Heart left ventricle (tissue), 13 donors: ENCODE measurements around the gene SPARC.

Source experiments
- POLR2A ChIP-seq, 2 donors: fragments of 450-650 bp; IDR thresholded peaks; one replicate each; pipeline ENCODE4 v1.6.1; 2017; ENCODE audit warnings: antibody characterized with exemption in 2 of 2, mild to moderate bottlenecking in 2 of 2, moderate library complexity in 2 of 2
- TF ChIP-seq, protein P1 (sequence below), 12 donors: fragments of 200-600 bp; sonication (generic) in 4 of 12; IDR thresholded peaks; one replicate each; pipeline versions ENCODE4 v1.5.0 to v1.8.0; 2018 to 2022; ENCODE audit warnings: antibody characterized with exemption in 12 of 12, mild to moderate bottlenecking in 5 of 12
- donor health status: ischemic (EF 13 %, LVEDD 7.1; RV severe dilation, severe dysfunction).
- donor health status: DM: no; HTN: yes; CAD: no.
- donor health status: DM: no; HTN: no; CAD: no.
- donor health status: ischemic (EF 25% LVEDD 6.9; RV normal size, moderate dysfunction).
- donor health status: ischemic (EF 25% LVEDD 5.7; RV mildly dilated, moderate dysfunction).
- donor health status: ischemic (EF 35%, LVEDD 5.7; RV mildly dilated, moderate dysfunction).
- donor health status: nonischemic (EF 11% LVEDD 7.7; RV severe dilation, severe dysfunction).
- donor health status: DM: yes; HTN: yes; CAD: no.
- donor health status: PGD.
- donor health status: ischemic (EF 29% LVEDD 5.4; RV normal size, mild dysfunction).
- donor health status: nonischemic (EF 23%, LVEDD 6.1; RV moderate dilation, normal function).

GRCh38 chr5:151630088-151630487 is 56.6 kb downstream of the SPARC start:
- TF ChIP-seq, protein P1, sequence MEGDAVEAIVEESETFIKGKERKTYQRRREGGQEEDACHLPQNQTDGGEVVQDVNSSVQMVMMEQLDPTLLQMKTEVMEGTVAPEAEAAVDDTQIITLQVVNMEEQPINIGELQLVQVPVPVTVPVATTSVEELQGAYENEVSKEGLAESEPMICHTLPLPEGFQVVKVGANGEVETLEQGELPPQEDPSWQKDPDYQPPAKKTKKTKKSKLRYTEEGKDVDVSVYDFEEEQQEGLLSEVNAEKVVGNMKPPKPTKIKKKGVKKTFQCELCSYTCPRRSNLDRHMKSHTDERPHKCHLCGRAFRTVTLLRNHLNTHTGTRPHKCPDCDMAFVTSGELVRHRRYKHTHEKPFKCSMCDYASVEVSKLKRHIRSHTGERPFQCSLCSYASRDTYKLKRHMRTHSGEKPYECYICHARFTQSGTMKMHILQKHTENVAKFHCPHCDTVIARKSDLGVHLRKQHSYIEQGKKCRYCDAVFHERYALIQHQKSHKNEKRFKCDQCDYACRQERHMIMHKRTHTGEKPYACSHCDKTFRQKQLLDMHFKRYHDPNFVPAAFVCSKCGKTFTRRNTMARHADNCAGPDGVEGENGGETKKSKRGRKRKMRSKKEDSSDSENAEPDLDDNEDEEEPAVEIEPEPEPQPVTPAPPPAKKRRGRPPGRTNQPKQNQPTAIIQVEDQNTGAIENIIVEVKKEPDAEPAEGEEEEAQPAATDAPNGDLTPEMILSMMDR (IDR thresholded peaks at IDR 0.05): no peak
- no peak for TF ChIP-seq POLR2A (IDR thresholded peaks at IDR 0.05)
